ENCODE data around the gene STK24.

STK24 gene

DNA sequence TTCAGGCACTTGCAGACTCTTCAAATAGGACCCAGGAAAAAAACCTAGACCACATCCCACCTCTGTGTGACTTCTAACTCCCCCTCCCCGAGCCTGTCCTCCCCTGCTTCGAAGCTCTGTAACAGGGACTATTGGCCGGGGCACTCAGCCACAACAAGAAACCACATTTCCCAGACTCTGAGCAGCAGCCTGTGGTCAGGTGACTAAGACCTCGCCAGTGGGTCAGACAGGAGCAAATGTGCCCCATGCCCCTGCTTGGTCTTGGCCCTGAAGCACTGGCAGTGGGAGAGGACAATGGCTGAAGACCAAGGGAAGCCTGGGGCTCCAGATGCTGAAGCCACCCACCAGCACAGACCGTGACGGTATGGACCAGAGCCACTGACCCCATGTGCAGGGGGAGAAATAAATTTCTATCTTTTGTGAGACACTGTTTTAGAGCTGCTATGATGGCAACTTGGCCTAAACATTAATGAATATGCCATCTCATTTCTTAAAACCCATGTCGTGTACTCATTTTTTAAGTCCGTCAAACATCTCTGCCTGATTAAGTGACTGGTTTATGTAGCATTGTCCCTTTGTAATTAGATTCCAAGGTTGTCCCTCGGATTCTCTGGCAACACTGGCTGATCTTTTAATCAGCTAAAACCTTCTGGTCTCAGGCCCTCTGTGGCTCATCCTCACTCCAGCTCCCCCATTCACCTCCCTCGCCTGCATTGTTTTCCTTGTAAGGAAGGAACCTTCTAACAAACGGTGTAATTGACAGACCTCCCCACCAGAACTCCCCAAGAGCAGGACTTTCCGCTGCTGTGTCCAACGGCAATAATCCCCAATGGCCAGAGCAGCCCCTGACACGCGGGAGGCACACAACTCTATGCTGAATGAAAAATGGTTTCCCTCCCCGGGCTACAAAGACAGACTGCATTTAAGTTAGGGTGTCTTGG lies 98.4 kb downstream of the STK24 start:
- in situ Hi-C loops (cut with MboI; ENCODE audit: low sequenced_read_pairs): no loop called here

DNA sequence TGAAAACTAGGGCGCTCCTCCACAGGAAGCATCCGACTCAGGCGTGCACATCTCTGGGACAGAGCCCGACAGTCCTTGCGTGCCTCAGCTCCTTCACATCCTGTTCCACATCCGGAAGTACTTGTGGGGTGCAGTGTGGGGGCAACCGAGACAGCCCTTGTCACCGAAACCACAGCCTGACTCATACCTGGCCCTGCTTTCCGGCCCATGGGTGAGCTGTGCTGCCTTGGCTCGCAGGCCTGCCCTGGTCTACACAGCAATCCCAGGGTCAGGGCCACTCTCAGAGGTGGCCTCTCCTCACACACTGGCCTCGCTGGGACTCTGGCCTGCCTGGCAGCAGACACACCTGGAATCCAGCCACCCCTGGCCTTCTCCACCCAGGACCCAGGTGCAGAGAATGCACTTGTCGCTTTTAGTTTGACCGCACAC lies 100.4 kb downstream of the STK24 start:
- in situ Hi-C loops (cut with MboI; ENCODE audit: low sequenced_read_pairs): no loop called here

DNA sequence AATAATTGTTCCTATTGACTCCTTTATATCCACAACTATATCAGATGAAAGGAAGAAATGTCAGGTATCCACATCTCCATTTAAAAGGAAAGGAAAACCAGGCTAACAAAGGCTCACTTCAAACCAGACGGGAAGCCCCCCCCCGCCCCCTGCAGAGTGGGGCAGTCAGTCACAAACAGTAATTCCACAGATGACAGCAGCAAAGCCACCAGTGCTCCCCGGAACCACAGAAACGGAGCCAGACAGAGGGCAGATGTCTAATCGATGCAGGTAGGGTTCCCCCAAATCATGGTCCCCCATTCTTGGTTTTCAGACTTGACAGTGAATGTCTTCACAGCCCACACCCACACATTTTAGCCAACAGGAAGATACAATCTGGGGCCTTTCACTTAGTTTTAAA lies 100.8 kb downstream of the STK24 start:
- in situ Hi-C loops (cut with MboI; ENCODE audit: low sequenced_read_pairs): no loop called here

DNA sequence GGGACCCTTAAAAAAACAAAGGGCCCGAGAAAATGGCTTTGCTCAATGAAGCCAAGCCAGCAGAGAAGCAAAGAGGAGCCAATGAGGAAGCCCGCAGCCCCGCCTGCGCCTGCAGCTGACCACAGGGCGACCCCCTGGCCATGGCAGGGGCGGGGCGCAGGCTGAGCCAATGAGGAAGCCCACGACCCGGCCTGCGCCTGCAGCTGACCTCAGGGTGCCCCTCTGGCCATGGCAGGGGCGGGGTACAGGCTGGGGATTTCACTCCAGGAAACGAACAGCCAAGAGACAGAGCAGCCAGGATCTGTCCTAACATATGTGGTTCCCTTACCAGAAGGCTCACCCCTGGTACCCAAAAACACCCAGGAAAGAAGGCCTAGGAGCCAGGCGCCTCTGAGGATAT lies 101.4 kb downstream of the STK24 start:
- in situ Hi-C loops (cut with MboI; ENCODE audit: low sequenced_read_pairs): no loop called here

DNA sequence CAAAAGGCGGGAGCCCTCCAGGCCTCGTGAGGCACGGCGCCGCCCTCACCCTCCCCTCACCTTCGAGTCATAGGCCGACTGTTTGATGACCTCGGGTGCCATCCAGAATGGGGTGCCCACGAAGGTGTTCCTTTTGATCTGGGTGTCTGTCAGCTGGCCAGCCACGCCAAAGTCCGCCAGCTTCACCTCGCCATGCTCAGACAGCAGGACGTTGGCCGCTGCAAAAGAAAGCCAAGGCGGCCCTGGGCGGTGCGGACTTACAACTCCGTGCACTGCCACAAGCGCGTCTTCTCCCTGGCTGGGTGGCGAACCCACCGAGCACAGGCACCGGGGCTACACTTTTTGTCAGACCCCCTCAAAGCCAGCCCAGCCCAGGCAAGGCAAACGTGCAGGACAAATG lies 102.1 kb downstream of the STK24 start:
- in situ Hi-C loops (cut with MboI; ENCODE audit: low sequenced_read_pairs): no loop called here

DNA sequence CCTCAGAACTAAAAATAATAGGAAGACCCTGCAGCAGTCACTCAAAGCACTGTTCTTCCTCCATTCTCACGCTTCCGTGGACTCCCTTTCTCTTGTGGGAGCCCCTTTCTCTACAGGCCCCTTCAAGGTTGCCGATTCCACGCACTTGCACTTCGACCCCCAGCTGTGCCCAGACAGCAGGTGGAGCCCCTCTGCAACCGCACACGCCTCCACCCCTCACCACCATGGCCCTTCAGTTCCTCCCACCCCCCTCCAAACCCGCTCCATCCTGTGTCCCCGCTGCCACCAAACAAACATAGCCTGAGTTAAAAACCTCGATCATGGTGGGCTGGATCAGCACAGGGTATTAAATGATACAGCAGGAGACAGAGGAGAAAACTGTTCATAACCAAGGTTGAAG lies 102.6 kb downstream of the STK24 start:
- in situ Hi-C loops (cut with MboI; ENCODE audit: low sequenced_read_pairs): no loop called here

DNA sequence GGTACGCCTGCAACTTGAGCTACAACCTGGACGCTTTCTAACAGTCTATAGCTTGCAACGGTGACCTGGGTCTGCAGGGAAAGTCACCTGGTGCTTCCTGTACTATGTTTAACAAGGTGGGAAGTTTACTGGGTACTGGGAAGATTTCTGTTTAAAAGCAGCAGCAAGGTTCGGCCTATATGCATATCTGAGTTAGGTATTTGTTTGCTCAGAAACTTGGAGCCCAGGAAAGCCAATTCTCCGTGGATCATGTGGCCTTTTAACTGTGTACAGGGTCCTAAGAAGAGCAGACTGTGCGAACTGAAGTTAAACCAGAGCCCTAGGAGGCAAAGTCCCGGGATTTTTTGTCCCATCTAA lies 103.1 kb downstream of the STK24 start:
- in situ Hi-C loops (cut with MboI; ENCODE audit: low sequenced_read_pairs): no loop called here

DNA sequence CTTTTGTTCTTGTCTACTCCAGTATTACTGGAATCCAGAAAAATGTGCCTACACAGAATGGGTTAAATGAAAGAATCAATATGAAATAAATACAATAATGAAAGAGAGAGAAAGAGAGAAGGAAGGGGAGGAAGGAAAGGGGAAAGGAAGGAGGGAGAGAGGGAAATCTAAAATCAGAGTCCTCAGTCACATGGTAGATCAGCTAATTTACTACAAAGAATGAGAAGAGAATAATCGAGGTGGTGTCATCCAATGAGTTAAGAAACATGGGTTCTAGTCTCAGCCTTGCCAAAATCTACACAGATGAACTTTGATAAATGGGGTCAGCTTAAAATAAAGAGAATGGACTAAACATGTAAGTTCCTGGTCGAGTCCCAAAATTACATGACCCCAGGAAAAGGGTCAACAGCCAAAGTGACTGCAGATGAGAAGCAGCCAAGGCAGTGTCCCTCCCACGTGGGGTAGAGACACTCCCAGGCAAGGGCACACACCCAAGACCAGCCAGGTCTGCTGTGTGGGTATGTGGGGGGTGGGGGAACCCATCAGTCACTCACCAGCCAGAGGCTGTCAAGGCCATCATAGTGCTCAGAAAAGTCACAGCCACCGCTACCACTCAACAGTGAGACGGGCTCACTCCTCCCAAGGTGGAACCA lies 103.6 kb downstream of the STK24 start:
- in situ Hi-C loops (cut with MboI; ENCODE audit: low sequenced_read_pairs): no loop called here

DNA sequence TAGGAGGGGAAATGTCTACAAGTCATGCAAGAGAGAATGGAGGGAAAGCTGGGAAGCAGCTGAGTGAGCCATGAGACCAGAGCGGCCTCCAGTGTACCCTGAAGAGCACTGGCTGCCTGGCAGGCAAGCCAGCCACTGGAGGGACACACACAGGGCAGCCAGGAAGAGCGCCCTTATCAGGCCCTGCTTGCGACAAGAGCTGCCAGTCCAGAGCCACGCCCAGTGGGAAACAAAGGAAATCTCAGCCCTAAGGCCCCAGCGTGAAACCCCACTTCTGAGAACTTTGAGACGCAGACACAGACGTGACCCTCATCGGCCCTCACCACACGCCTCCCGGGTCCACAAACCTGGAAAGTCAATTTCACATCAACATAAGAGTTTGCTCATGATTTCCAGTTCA lies 105.0 kb downstream of the STK24 start:
- in situ Hi-C loops (cut with MboI; ENCODE audit: low sequenced_read_pairs): no loop called here

DNA sequence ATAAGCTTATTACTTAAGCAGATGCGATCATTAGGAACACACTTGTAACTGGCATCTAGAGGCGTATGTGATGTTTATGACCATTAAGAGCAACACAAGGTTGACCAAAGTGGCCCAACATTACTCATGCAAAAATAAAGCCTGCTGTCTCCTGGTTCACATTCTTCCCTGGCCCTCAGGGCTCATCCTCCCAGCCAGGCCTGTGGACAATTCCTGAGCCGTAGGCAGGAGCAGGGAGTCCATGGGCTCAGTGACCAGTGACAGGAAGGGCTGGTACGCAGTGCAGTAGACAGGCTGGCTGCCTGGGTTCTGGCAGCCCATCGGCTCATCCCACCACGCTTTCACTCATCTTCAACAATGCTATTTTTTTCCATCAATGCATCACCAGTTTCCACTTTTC lies 106.0 kb downstream of the STK24 start:
- in situ Hi-C loops (cut with MboI; ENCODE audit: low sequenced_read_pairs): no loop called here

DNA sequence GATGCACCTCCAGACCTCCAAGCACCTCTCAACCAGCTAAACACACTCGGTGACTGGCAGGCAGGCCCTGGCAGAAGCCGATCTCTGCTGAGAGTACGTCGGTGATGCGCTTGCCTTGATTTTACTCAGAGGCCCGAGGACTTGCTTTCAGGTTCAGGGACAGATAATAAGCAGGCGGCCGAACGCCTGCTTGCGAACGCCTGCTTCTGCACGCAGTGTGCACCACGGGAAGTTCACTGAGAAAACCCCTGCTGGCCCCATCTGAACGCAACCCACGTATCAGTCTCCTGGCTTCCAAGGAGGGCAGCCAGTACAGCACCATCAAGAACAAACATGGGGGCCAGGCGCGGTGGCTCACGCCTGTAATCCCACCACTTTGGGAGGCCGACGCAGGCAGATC lies 108.0 kb downstream of the STK24 start:
- in situ Hi-C loops (cut with MboI; ENCODE audit: low sequenced_read_pairs): no loop called here

DNA sequence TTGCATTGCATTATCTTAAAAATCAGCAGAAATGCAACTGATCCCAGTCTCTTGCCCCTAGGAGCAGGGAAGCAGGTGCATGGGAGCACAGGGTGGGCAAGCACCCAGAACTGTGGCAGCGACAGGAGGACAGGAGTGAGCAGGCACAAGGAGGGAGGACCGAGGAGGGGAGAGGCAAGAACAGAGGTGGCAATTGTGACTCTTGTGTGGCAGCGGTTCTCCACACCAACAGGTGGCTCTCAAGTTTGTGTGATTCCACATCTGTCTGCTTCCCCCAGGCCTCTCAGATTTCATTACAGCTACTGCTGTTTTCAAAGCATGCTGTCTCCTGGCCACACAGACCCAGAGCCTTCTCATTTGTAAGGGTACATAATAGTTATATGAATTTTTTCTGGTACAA lies 108.5 kb downstream of the STK24 start:
- in situ Hi-C loops (cut with MboI; ENCODE audit: low sequenced_read_pairs): no loop called here

DNA sequence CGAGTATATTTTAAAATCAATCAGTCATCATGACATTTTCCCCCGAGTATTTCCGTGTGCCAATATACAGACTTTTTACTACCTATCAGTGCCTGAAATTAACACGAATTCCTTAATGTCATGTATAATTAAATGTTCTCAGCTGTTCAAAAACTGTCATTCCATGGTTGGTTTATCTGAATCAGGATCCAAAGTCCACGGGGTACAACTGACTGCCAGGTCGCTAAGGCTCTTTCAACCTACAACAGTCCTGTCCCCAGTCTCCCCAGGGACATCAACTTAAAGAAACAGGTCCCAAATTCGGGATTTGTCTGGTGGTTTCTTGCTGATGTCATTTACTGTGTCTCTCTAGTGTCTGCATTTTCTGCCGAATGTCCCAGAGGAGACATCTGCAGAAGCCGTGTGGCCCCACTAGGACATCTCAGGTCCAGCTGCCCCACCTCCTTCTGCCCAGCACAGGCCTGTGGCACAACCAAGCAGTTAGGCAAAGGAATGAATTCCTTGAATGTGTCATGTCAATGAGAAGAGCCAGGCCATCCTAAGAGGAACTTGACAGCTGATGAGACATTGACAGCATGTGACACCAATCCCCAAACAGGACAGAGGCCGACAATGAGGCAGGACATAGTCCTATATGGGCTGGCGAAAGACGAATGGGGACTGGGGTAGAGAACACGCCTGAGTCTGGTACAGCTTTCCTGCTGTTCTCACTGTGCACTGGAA lies 109.5 kb downstream of the STK24 start:
- in situ Hi-C loops (cut with MboI; ENCODE audit: low sequenced_read_pairs): no loop called here

DNA sequence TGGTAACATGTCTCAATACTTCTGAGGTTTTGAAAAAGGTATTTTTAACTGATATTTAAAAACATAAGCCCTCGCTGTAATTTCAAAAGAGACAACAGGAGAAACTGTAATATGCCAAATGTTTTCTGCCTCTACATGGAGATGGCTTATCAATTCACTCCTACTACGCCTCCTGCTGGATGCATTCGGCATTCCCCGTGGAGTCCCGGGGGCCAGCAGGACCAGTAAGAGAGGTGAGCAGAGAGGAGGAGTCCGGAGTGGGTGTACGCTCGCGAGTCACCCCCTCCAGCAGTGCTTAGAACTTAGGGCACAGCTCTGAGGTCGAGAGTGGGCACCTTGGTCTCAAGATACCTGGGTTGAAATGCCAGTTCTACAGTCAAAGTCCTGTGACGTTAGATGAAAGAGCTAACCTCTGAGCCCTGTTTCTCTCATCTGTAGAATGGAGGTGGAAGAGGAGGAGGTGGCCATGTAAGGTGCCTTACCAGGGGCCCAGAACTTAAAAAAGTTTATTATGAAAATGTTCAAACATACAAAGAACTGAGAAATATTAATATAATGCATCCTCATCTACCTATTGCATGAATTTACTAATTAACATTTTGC lies 110.2 kb downstream of the STK24 start:
- in situ Hi-C loops (cut with MboI; ENCODE audit: low sequenced_read_pairs): no loop called here

DNA sequence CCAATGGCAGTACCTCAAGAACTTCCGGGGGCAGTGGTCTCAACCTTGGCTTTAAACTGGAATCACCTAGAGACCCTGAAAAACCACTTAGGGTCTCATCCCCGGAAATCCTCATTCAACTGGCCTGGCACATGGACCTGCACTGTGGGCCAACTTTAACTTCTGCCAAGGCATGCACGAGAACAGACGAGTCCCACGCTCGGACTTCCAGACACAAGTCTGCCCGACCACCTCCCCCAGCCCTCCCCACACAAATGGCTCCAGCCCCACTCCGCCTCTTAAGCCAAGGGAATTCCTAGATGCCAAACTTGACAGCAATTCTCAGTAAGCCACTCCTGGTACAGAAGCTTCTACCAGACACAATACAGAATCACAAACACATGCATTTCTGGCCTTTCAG lies 114.0 kb downstream of the STK24 start:
- in situ Hi-C loops (cut with MboI; ENCODE audit: low sequenced_read_pairs): no loop called here

DNA sequence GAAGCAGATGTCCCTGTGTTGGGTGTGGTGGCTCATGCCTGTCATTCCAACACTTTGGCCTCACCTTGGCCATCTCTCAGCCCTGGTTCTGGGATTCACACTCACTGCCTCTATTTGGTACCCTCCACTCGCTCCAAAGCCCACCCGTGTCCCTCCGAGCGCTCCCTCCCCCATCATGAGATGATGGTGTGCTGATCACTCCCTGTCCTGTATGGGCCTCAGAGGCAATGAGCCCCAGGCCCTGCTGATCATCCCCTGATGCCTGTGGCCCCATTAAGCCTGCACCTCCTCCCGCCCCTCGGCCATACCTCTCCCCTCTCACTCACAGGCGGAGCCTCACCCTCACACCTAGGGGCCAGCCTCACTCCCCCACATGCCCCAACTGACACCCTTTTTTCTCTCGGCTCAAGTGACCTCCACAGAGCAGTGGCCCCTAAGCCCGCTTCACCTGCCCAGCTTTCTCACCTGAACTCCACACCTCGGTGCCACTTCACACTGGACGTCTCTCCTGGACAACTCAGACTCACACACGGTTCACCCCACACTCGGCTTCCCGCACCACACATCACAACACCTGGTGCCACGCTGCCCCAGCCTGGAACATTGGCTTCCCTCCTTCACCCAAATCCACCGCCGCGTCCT lies 114.5 kb downstream of the STK24 start:
- in situ Hi-C loops (cut with MboI; ENCODE audit: low sequenced_read_pairs): no loop called here

DNA sequence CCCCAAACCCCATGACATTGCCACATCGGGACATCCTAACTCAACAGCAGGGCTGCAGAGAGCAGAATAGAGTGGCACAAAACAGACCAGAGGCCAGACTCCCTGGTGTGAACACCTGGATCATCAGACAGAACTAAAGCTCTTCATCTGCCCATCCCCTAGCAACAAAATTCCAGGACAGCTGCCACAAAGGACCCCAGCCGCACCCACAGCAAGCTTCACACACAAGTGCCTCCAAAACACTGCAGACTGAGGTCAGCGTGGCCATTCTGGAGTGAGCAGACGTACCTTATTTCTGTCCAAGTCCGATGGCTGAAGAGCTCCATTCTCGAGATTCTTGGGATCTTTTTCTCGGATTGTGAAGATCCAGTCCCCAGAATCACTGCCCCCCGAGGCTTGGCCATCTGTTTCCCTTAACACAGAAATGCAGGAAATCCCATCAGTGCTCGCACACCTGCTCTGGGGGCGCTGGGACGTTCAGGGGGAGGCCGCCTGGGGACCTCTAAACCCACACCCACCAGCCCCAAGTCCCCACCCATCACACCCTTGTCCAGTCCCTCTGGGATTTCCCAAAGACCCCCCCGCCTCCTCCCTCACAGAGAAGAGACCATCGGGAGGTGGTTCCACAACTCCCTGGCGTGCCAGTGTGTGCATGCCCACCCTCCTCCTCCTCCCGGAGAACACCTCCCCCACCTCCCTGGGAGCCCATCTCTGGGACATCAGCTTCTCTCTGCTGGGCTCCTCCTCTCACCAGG lies 115.2 kb downstream of the STK24 start:
- in situ Hi-C loops (cut with MboI; ENCODE audit: low sequenced_read_pairs): no loop called here

DNA sequence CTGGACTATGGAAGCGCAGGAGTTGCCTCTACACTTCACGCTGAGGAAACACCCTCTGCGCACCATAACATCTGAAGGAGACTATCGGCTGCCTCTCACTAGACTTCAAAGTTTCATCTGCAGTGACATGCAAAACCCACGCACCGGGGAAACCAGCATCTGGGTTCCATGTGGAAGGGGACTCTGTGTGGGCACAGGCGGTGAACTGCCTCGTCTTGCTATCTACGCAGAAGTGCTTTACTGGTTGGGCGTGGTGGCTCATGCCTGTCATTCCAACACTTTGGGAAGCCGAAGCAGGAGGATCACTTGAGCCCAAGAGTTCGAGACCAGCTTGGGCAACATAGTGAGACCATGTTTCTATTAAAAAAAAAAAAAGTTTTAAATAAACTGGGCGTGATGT lies 116.4 kb downstream of the STK24 start:
- in situ Hi-C loops (cut with MboI; ENCODE audit: low sequenced_read_pairs): no loop called here

DNA sequence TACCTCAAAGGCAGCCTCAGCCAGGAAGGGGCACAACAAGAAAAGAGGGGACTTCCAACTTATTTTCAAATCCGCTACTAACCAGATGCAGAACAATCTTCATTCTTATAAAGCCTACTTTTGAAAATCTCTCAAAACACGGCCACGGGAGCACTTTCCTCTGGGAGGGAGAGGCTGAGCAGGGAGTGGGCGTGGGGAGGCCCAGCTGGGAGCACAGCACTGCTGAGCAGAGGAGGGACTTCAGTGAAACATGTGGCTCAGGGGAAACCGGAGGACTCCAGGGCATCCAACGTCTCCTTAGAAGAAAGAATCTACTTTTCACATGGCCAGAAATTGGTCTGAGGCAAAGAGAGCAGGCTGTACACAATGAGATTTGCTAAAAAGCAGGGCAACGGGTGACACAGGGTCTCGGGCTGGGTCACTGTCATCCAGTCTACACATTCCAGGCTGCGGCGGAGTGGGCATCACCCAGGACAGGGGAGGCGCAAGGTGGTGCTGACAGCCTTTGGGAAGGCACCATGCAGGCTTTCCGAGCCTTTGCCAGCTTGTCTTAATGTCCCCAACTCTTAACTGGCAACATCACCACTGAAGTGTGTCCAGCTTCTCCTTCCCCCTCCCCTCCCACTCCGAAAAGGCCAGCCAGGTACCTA lies 117.1 kb downstream of the STK24 start:
- in situ Hi-C loops (cut with MboI; ENCODE audit: low sequenced_read_pairs): no loop called here
